Lung (tissue), 12 donors: ENCODE data around the gene PRG2. TPM values are rescaled to one million over a fixed set of nuclear protein-coding genes. Genes with fewer than 3 reads are reported as not detected.

Experiments
- ATAC-seq: fragments of 200-7000 bp; cut with Tn5 transposase; one replicate; pipeline ENCODE4 v1.9.1; 2020; ENCODE audit warnings: moderate number of reproducible peaks; ENCODE audit not compliant: insufficient read depth, low FRiP score
- DNase-seq, 3 donors: peaks; one replicate each; pipeline ENCODE4 v3.0.0-alpha.2; 2013 to 2017
- H3K27ac ChIP-seq, 2 donors: one replicate each; pipeline ENCODE4 v1.5.1; 2013; ENCODE audit warnings: mild to moderate bottlenecking in 2 of 2, moderate library complexity in 2 of 2, control low read depth in 1 of 2, inconsistent platforms in 1 of 2, low read depth in 1 of 2, low read length in 1 of 2
- H3K27me3 ChIP-seq, 3 donors: one replicate each; pipeline ENCODE4 v1.5.1; 2013; ENCODE audit warnings: low read length in 2 of 3; ENCODE audit not compliant: control insufficient read depth in 3 of 3, insufficient read depth in 3 of 3
- H3K36me3 ChIP-seq, 4 donors: one replicate each; pipeline ENCODE4 v1.5.1; 2013; ENCODE audit warnings: low read length in 4 of 4, mild to moderate bottlenecking in 1 of 4, moderate library complexity in 1 of 4; ENCODE audit not compliant: control insufficient read depth in 4 of 4, insufficient read depth in 4 of 4
- H3K4me1 ChIP-seq, 5 donors: one replicate each; pipeline ENCODE4 v1.5.1; 2013; ENCODE audit warnings: low read length in 5 of 5, mild to moderate bottlenecking in 2 of 5, moderate library complexity in 1 of 5; ENCODE audit not compliant: control insufficient read depth in 5 of 5, insufficient read depth in 5 of 5
- H3K4me3 ChIP-seq: one replicate; pipeline ENCODE4 v1.5.1; 2013; ENCODE audit warnings: mild to moderate bottlenecking, control low read depth, moderate library complexity
- H3K9ac ChIP-seq, 2 donors: one replicate each; pipeline ENCODE4 v1.5.1; 2013; ENCODE audit warnings: low read length in 2 of 2, control low read depth in 1 of 2; ENCODE audit not compliant: insufficient read depth in 1 of 2
- H3K9me3 ChIP-seq, 4 donors: one replicate each; pipeline ENCODE4 v1.5.1; 2013; ENCODE audit warnings: low read length in 3 of 4, mild to moderate bottlenecking in 1 of 4, moderate library complexity in 1 of 4; ENCODE audit not compliant: control insufficient read depth in 4 of 4, insufficient read depth in 3 of 4
- WGBS, 2 donors: extraction: QIAGEN DNeasy Blood & Tissue Kit; methylation state at CpG; one replicate each; pipeline ENCODE4 v1.1.7; 2013; 5-methylcytosine and 5-hydroxymethylcytosine counted together
- polyA plus RNA-seq, 2 donors: library from polyadenylated mRNA; stranded (reverse); fragments of 200-250 nt; gene quantifications; one replicate each; pipeline ENCODE4 v1.2.1, GENCODE V29; 2013
- total RNA-seq, 2 donors: library from RNA; depleted of rRNA in 1 of 2; stranded (reverse); fragments of >200 nt in 1 of 2; gene quantifications; one replicate each; pipeline ENCODE4 v1.2.1, GENCODE V29; 2014 to 2021
- TF ChIP-seq, protein P1 (sequence below): IDR thresholded peaks from 2 replicates; pipeline ENCODE4 v1.5.1; 2012; ENCODE audit warnings: mild to moderate bottlenecking; ENCODE audit errors: control extremely low read depth, extremely low read depth
- donor health status: control.
- donor health status: control.
- donor health status: Bipolar disorder and iron deficiency.
- donor health status: healthy.
- donor health status: DM: yes; HTN: yes; CAD: no.

Gene PRG2
- total and polyA plus RNA-seq, 4 donors, result 0.68 to 5.3 (median 0.83) TPM

DNA sequence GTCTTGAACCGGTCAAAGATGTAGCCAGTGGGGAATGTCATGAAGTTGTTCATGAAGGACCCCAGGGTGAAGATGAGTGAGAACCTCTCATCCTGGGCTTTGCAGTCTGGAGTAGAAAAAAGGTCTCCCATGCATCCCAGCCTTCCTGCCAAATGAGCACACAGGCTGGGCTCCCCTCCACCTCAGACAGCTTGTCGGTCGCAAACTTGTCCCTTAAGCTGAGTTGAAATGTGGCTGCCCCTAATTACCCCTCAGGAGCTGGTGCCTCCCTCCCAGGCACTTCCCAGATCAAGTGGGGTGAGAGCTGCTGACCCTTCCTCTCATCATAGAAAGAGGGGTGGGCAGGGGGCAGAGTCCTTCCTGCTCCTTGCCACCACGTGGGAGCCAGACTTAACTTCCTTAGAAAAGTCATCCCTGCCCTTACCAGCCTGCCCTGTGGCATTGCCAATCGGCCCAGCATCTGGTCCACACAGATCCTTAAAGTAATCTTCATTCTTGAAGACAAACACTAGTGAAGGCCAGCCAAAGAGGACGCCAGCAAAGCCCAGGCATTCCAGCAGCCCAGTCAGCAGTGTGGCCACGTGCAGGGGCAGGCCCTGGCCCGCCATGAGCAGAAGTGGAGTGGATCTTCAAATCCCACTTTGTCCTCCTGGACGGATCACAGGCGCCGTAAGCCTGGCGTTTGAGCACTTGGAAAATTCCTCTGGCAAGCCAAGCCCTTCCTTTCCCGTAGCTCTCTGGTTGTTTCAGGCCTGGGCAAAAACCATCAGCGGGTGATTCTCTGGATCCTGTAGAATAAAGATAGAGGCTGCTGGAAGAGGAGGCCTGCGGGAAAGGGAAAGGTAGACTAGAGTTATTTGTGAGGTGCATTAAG is 35.4 kb upstream of the PRG2 start:
- no peak for ATAC-seq
- Histone ChIP-seq H3K9me3 (no peaks in the 10 kb centered on the region), H3K4me1 (peaks cover 7 to 37% (median 16%) of the 10 kb centered on the region in 5 donors), H3K36me3 (peaks cover 0 to 11% (median 9%) of the 10 kb centered on the region in 4 donors), H3K27ac (peak overlapping the region; percentile 94 to 96), H3K27me3 (no peaks in the 10 kb centered on the region), H3K9ac (peak overlapping the region in 1 of 2 donors; percentile 63), H3K4me3 (no peak overlapping the region)
- WGBS, 2 donors, result 40 to 57% methylated on average over 15 of the region's 15 CpGs
- TF ChIP-seq, protein P1, sequence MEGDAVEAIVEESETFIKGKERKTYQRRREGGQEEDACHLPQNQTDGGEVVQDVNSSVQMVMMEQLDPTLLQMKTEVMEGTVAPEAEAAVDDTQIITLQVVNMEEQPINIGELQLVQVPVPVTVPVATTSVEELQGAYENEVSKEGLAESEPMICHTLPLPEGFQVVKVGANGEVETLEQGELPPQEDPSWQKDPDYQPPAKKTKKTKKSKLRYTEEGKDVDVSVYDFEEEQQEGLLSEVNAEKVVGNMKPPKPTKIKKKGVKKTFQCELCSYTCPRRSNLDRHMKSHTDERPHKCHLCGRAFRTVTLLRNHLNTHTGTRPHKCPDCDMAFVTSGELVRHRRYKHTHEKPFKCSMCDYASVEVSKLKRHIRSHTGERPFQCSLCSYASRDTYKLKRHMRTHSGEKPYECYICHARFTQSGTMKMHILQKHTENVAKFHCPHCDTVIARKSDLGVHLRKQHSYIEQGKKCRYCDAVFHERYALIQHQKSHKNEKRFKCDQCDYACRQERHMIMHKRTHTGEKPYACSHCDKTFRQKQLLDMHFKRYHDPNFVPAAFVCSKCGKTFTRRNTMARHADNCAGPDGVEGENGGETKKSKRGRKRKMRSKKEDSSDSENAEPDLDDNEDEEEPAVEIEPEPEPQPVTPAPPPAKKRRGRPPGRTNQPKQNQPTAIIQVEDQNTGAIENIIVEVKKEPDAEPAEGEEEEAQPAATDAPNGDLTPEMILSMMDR, result no peak
- peak; percentile 10 to 41 (median 20) for DNase-seq

DNA sequence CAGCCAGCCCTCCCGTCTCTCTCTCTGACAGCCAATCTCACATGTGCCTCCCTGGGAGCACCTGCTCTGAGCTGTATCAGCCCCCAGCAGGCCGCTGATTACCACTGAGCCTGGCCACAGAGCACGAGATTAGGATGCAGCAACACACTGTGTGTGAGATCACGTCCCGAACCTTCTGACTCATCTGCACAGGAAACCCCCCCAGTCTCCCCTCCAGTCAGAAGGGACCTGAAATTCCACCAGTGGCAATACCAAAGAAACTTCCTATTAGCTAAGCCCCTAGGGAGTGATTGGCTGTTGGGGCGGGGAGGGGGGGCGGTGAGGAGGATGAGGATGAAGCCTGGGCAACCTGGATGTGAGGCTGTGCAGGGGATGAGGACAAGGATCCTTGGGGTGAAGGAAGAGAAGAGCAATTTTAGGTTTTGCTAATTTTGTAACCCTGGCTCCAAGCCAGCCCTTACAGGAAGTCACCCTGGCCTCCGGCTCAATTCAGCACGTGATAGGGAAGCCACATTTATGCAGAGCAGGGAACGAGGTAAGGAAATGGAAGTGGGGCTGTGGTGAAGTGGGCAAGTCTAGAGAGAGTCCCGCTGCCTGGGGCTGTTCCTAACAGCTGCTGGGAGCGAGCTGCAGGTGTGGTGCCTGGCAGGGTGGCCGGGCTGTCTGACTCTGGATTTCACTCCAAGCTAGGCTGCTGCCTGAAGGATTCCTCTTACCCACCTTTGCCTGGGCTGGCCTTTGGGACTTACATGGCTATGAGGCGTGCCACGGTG is 34.5 kb upstream of the PRG2 start:
- DNase-seq, result peak; percentile 41 to 69 (median 49)
- peaks cover 0 to 15% (median 12%) of the 10 kb centered on the region in 4 donors for H3K36me3 ChIP-seq
- no peaks in the 10 kb centered on the region for H3K27me3 ChIP-seq
- peaks cover 7 to 37% (median 16%) of the 10 kb centered on the region in 5 donors for H3K4me1 ChIP-seq
- peak overlapping the region; percentile 94 to 96 for H3K27ac ChIP-seq
- peak; percentile 76 for ATAC-seq
- H3K4me3 ChIP-seq, result no peak overlapping the region
- TF ChIP-seq, protein P1, result no peak
- 18 to 32% methylated on average over 15 of the region's 15 CpGs for WGBS, 2 donors
- H3K9ac ChIP-seq, result no peak overlapping the region
- no peaks in the 10 kb centered on the region for H3K9me3 ChIP-seq

DNA sequence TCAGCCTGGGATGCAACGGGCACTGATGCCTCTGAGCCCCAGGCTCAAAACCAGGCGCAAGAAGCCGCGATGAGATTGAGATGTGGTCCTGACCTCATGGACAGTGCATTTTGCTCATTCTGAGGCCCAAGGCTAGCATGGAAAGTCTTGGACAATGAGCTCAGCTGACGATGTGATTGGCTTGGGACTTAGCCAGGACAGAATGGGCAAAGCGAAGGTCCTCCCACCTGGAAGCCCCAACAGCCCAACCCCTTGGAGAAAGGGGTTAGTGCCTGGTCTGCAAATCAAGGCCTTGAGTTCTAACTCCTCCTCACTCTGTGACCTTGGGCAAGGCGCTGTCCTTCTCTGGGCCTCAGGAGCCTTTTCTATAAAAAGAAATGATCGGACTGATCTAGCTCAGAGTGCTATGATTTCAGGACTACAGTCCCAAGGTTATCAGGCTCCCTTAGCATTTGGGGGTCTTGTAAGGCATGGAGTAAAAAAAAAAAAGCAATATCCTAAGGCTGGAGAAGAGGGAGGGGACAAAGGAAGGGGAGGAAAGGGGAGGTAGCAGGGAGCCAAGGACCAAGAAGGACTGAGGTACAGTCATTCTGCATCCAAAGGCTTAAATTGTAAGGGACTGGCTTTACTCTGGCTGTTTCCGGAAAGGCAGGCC is 33.8 kb upstream of the PRG2 start:
- peaks cover 0 to 17% (median 12%) of the 10 kb centered on the region in 4 donors for H3K36me3 ChIP-seq
- peaks cover 7 to 34% (median 16%) of the 10 kb centered on the region in 5 donors for H3K4me1 ChIP-seq
- no peak overlapping the region for H3K9ac ChIP-seq
- DNase-seq, result no peak
- 85% methylated on average over 9 of the region's 9 CpGs for WGBS, 2 donors
- H3K27ac ChIP-seq, result peak overlapping the region; percentile 13 to 94
- TF ChIP-seq, protein P1, result no peak
- no peaks in the 10 kb centered on the region for H3K27me3 ChIP-seq
- no peak overlapping the region for H3K4me3 ChIP-seq
- no peak for ATAC-seq
- no peaks in the 10 kb centered on the region for H3K9me3 ChIP-seq
